Nephron progenitor cell (in vitro differentiated cells): ENCODE data around the gene PDE6H.

ENCODE experiments used
- DNase-seq: peaks from one replicate; pipeline ENCODE4 v3.0.0; 2021
- H3K27ac Mint-ChIP-seq: 2 replicates; pipeline ENCODE4 v1.8.0; 2021; ENCODE audit warnings: mild to moderate bottlenecking, moderate library complexity, mixed read lengths
- H3K27me3 Mint-ChIP-seq: 2 replicates; pipeline ENCODE4 v1.8.0; 2021; ENCODE audit warnings: mild to moderate bottlenecking, low read depth, mixed read lengths; ENCODE audit not compliant: poor library complexity
- H3K36me3 Mint-ChIP-seq: 2 replicates; pipeline ENCODE4 v1.8.0; 2021; ENCODE audit warnings: low read depth, mixed read lengths
- H3K4me1 Mint-ChIP-seq: 2 replicates; pipeline ENCODE4 v1.8.0; 2021; ENCODE audit warnings: mixed read lengths
- H3K4me3 Mint-ChIP-seq: 2 replicates; pipeline ENCODE4 v1.8.0; 2021; ENCODE audit warnings: mild to moderate bottlenecking, moderate library complexity, mixed read lengths
- H3K9me3 Mint-ChIP-seq: 2 replicates; pipeline ENCODE4 v1.8.0; 2021; ENCODE audit warnings: mild to moderate bottlenecking, moderate library complexity, mixed read lengths
- TF ChIP-seq, protein P1 (sequence below): fragments of 200-600 bp; sonication (generic); IDR thresholded peaks from 2 replicates; pipeline ENCODE4 v1.5.0; 2021; ENCODE audit warnings: antibody characterized with exemption

Gene PDE6H

DNA sequence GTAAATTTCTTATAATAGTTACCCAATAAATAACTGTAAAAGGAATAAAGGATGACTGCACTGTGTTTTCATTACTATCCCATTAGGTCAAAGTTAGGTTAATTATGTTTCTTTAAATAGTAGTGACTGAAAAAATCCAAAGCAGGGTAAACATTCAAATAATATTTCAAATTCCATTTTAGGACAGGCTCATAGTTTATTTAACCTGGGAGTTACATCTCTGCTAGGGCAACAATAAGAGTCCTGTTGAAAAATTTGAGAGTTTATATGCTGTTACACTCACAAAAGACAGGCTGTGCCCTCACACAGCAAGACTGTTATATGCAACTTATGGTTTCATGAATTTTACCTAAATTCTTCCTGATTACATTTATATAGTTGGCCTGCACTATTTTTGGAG is 42.5 kb upstream of the PDE6H start:
- H3K36me3 Mint-ChIP-seq = no peaks in the 10 kb centered on the region
- no peak for DNase-seq
- peaks cover 32% of the 10 kb centered on the region for H3K4me1 Mint-ChIP-seq
- H3K27me3 Mint-ChIP-seq = peaks cover 3% of the 10 kb centered on the region
- H3K27ac Mint-ChIP-seq = no peak overlapping the region
- H3K9me3 Mint-ChIP-seq = no peaks in the 10 kb centered on the region
- H3K4me3 Mint-ChIP-seq = no peak overlapping the region
- TF ChIP-seq, protein P1, sequence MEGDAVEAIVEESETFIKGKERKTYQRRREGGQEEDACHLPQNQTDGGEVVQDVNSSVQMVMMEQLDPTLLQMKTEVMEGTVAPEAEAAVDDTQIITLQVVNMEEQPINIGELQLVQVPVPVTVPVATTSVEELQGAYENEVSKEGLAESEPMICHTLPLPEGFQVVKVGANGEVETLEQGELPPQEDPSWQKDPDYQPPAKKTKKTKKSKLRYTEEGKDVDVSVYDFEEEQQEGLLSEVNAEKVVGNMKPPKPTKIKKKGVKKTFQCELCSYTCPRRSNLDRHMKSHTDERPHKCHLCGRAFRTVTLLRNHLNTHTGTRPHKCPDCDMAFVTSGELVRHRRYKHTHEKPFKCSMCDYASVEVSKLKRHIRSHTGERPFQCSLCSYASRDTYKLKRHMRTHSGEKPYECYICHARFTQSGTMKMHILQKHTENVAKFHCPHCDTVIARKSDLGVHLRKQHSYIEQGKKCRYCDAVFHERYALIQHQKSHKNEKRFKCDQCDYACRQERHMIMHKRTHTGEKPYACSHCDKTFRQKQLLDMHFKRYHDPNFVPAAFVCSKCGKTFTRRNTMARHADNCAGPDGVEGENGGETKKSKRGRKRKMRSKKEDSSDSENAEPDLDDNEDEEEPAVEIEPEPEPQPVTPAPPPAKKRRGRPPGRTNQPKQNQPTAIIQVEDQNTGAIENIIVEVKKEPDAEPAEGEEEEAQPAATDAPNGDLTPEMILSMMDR = no peak

DNA sequence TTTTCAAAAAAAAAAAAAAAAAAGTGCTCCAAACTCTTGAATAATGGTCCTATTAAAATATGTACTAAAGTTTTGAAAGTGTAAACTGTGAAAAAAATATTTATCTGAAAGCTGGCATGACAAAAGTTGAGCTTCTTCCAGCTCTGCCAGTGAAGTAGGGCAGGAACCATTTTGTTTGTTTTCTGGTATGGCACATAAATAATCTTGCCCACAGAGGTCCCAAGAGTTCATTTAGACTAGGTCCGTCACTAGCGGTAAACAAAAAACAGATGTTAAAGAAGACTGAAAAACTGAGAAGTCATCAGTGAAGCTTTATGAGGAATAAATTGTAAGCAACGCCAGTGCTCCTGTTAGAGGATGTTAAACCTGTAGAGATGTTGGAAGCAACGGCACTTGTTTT is 41.5 kb upstream of the PDE6H start:
- Mint-ChIP-seq H3K4me1 (peaks cover 41% of the 10 kb centered on the region), H3K27ac (peak overlapping the region; percentile 93), H3K9me3 (no peaks in the 10 kb centered on the region), H3K27me3 (peaks cover 3% of the 10 kb centered on the region), H3K4me3 (no peak overlapping the region), H3K36me3 (no peaks in the 10 kb centered on the region)
- TF ChIP-seq, protein P1 = no peak
- DNase-seq = no peak

DNA sequence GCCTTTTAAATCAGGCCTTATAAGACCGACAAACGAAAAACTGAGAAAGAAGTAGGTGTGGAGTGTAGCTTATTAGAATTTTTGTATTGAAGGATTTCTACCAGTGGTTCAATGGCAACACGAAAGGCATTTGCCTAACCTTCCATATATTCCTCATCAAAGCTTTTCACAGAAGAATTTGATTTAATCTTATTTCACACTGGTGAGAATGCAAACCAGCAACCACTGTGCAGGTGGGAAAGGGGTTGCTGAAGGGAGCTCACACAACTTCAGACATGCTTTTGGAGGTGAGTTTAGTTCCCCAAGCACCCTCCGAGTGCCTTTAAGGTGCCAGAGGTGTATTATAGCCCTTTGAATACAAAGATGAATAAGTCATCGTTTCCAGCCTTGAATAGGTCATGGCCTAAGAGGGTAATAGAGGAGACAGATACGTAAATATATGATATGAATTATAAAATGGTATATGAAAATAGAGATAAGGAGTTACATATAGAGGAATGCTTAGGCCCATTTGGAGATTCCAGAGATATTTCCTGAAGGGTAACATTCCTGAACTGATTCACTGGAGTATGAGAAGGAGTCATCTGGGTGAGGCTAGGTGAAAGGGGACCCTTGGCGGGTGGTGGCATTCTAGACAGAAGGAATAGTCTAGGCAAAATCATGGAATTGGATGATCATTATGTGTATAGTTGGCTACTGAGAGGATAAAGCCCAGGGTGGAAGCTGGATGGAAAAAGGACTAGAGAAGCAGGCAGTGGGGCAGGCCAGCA is 40.9 kb upstream of the PDE6H start:
- Mint-ChIP-seq H3K4me1 (peaks cover 46% of the 10 kb centered on the region), H3K9me3 (no peaks in the 10 kb centered on the region), H3K27me3 (no peaks in the 10 kb centered on the region), H3K4me3 (no peak overlapping the region), H3K36me3 (no peaks in the 10 kb centered on the region), H3K27ac (peak overlapping the region; percentile 93)
- DNase-seq = no peak
- TF ChIP-seq, protein P1 = no peak

DNA sequence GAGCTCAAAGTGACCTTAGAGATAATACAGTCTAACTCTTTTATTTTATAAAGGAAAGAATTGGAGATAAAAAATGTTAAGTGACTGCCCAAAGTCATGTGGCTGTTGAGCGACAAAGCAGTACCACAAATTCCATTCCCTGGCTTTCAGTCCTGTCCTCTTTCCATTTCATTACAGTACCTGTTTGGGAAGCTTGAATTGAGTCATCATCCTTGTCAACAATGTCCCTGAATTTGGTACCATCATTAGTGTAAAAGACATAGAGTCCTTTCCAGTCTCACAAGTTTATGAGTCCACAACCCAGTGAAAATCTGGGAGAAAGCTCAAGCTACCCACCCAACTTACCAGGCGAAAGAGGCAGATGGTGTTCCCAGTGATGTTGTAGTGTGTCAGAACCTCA is 38.3 kb upstream of the PDE6H start:
- H3K9me3 Mint-ChIP-seq = no peaks in the 10 kb centered on the region
- H3K36me3 Mint-ChIP-seq = no peaks in the 10 kb centered on the region
- no peaks in the 10 kb centered on the region for H3K27me3 Mint-ChIP-seq
- TF ChIP-seq, protein P1 = no peak
- H3K4me1 Mint-ChIP-seq = peaks cover 42% of the 10 kb centered on the region
- H3K27ac Mint-ChIP-seq = peak overlapping the region; percentile 94
- H3K4me3 Mint-ChIP-seq = no peak overlapping the region
- DNase-seq = no peak

DNA sequence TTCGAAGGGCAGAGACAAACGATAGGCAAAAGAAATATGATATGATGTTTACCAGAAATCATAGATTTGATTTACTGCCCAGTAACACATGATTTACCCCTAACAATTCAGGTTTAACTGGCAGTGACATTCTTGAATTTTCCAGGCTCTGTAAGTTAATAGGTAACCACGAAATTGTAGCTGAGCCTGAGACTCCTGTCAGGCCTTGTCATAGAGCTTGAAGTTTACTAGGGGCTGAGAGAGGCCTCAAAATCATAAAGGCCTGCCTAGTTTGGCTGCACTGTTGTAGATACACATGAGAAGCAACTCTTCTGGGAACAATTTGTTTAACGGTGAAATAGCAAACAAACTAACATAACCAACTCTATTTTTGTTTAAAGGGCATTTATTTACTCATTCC is 37.8 kb upstream of the PDE6H start:
- TF ChIP-seq, protein P1 = no peak
- no peaks in the 10 kb centered on the region for H3K36me3 Mint-ChIP-seq
- no peaks in the 10 kb centered on the region for H3K27me3 Mint-ChIP-seq
- peaks cover 5% of the 10 kb centered on the region for H3K9me3 Mint-ChIP-seq
- DNase-seq = no peak
- peaks cover 42% of the 10 kb centered on the region for H3K4me1 Mint-ChIP-seq
- H3K4me3 Mint-ChIP-seq = no peak overlapping the region
- H3K27ac Mint-ChIP-seq = peak overlapping the region; percentile 94
